CD4-positive, alpha-beta T cell treated with Interleukin-12 subunit alpha and Interleukin-12 subunit beta, for 1 hour (primary cell): ENCODE measurements around the gene PPP2R1B.
"Not testable (repeated sequence)": the region's sequence is repeated elsewhere in the genome, so short reads cannot be mapped to it uniquely, and the experiment has no call there.

Experiments used
- DNase-seq: peaks from one replicate; pipeline ENCODE4 v3.0.0-alpha.2; 2020

The PPP2R1B gene

DNA sequence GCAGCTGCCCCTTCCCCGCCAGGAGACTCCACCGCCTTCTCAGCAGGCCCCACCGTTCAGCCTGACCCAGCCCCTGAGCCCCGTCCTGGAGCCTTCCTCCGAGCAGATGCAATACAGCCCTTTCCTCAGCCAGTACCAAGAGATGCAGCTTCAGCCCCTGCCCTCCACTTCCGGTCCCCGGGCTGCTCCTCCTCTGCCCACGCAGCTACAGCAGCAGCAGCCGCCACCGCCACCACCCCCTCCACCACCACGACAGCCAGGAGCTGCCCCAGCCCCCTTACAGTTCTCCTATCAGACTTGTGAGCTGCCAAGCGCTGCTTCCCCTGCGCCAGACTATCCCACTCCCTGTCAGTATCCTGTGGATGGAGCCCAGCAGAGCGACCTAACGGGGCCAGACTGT lies 42.6 kb downstream of the PPP2R1B start:
- DNase-seq: no peak

DNA sequence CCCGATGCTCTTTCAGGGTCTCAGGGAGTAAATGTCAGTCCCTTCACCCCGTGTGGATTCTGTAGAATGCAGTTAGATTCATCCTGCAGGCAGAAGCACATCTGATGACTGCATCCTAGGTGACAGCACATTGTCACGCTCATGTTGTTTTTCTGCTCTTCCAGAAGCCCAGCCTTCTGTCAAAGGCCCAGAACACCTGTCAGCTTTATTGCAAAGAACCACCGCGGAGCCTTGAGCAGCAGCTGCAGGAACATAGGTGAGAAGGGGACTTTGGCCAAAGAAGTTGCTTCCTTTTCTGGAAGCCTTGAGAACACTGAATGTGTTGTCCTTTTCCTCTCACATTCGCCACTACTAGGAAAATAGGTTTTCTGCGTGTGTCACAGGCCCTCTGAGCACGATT lies 43.7 kb downstream of the PPP2R1B start:
- no peak for DNase-seq

DNA sequence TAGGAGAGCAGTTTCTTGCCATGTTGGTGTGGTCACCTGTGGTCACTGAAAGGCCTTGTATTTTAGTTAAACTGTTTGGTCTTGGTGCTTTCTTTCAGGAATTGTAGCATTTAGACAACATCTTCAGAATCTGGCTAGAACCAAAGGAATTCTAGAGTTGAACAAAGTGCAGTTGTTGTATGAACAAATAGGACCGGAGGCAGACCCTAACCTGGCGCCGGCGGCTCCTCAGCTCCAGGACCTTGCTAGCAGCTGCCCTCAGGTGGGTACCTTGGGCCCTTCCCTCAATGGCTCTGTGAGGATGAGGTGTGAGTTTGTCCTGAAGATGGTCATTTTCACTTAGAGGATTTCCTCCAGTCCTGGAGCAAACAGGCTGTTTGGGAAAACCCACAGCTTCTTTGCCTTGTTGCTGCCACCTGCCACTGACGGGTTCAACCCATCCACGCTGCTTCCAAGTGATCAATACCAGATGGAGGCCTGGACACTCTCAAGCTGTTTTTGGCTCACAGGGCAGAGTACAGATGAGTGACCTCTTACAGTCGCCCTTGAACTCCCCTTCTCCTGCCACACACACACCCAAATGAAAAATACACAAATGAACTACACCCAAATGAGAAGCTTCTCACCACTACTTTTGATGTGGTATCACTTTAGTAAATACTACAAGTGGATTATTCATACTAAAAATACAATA lies 45.2 kb downstream of the PPP2R1B start:
- no peak for DNase-seq

DNA sequence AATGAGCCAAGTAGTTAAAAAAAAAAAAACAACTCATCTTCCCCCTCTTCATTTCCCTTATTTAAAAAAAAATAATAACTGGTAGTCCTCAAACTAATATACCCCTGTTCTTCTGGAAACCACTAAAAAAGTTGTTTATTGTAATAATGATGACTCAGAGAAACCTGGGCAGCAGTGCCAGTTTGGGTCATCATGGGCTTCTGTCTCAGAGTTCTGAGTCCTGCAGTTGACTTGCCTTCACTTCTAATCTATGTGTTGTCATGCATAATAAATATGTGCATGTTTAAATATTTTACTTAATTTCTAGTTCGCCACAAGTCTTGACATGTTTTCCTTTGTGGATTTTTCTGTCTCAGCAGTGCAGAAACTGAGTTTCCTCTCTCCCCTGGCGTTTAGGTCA lies 46.8 kb downstream of the PPP2R1B start:
- DNase-seq: no peak

DNA sequence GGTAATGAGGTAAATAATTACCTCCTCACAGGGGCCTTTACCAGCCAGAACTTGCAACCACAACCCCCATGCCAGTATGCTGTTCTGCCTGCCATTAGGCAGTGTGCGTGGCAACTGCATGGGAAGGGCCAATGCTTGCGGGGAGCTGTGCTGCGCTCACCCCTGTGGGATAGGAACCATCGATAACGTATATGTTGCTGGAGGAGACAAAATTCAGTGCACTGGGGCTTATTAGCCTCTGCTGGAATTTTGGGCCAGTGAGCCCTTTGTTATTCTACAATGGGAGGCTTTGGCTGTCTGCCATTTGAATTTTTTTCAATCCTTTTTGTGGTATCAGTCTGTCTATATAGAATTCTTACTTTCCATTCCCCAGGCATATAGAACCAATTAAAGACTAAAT lies 47.3 kb downstream of the PPP2R1B start:
- no peak for DNase-seq

DNA sequence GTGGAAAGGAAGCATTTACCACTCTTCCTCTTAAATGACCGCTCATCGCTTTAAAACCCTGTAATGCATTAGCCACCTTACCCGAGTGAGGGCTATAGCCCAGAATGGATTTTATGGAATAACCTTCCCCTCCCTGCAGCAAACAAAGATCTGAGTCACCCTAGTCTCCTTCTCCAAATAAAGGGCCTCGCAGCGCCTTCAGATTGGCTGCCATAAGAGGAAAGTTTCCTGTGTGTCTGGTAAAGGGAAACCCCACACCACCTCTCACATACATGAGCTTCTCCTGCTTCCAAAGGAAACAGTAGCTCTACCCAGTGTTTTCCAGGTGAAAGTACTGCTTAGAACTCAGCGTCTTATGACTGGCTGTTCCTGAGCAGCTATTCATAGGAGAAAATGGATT lies 47.8 kb downstream of the PPP2R1B start:
- DNase-seq: no peak

DNA sequence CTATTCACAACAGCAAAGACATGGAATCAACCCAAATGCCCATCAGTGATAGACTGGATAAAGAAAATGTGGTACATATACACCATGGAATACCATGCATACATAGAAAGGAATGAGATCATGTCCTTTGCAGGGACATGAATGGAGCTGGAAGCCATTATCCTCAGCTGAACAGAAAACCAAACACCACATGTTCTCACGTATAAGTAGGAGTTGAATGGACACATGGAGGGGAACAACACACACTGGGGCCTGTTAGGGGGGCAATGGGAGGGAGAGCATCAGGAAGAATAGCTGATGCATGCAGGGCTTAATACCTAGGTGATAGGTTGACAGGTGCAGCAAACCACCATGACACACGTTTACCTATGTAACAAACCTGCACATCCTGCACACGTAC lies 48.5 kb downstream of the PPP2R1B start:
- not testable (repeated sequence) for DNase-seq

DNA sequence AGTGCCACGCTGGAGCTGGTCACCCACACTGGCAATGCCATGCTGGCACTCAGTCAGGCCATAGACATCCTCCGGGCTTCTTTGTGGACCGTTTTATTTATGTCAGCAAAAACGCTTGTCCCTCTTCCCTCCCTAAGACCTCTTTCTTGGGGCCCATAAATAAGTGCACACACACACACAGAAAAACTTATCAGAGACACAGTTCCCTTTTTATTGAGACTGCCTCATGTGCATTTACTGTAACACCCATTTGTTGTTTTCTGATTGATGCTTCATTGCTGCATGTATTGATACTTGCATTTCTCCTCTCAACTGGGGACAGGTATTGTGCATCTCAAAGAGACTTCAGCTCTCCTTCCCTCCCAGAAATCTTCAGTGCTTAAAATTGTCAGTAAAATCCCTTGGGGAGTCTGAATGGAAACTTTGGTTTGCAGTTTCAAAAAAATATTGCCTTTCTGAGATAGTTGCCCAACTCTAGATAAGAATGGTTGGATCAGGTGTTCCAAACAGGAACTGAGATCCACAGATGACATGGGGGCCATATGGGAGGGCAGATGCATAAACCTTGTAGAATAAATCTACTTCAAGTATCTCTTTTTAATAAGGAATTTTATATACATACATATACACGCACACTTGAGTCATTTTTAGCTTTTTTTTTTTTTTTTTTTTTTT lies 50.9 kb downstream of the PPP2R1B start:
- DNase-seq: no peak

DNA sequence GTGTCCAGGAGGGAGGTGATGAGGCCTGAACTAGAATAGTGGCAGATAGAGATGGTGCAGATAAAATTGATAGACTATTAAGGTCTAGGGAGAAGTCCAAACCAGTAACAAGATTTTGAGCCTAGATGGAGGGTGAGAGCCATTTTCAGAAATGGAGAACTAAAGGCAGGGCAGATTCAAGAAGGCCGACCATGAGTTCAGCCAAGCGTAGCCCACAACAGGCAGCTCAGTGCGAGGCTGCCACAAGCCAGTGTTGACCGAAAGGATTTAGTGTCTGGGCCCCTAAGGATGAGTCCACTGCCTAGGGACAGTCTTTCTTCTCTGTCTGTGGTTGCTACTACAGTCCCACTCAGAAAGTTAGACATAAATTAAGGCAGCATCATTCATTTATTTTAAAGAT lies 51.7 kb downstream of the PPP2R1B start:
- DNase-seq: no peak

DNA sequence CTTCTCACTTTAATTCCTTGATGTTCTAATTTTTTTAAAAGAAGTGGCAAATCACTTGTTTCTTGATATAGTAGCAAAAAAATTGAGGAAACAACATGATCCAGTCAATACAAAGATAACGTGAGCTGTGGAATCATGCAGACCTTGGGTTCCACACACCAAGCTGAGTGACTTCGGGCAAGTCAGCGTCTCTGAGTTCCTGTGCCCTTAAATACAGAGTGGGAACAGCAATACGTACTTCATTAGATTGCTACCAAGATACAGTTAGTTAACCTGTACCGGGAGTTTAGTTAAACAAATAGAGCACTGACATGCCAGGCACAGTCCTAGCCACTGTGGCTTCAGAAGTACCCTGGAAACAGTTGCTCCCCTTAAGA lies 58.5 kb downstream of the PPP2R1B start:
- DNase-seq: no peak

DNA sequence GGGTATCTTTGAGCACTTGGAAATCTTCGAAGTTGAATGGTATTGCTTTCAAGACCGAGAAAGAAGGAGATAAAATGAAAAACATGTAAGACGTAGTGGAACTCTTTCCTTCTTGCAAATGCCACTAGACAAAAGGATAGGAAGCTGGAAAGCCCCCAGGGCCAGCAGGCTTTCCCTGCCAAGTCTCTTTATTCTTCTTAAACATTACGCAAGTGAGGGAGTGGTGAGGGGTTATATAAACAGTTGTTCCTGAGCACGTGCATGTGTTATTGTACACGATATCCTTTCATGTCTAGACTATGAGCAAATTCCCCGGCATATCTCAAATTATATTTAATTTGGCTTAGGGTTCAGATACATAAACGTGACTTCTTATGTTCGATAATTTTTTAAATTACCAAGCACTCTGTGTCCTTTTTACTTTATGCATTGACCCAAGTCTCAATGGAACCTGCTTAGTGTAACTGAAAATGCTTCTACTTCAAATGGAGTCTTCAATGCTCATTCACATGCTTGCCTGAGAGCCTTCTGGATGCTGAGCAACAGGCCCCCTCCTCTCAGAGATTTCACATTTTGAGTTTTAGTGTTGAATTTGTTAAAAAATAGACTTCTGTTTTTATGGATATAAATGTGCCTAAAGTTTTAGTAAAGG lies 59.0 kb downstream of the PPP2R1B start:
- no peak for DNase-seq

DNA sequence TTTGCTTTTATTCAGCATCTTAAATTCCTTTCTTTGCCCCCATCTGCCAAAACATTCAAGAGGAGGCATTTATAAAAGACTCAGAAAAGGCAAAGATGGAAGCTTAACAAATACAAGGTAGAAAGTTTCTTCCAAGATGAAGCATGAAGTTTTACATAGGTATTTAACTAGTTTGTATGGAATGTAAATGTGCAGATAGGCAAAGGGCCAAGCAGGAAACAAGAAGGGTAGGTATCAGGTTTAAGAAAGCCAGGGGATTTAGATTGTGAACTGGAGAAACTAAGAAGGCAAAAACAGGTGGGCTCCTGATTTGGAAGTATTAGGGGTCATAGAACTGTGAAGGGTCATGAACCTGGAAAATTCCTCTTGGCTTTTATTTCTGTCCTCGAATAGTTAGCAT lies 62.6 kb downstream of the PPP2R1B start:
- DNase-seq: no peak

DNA sequence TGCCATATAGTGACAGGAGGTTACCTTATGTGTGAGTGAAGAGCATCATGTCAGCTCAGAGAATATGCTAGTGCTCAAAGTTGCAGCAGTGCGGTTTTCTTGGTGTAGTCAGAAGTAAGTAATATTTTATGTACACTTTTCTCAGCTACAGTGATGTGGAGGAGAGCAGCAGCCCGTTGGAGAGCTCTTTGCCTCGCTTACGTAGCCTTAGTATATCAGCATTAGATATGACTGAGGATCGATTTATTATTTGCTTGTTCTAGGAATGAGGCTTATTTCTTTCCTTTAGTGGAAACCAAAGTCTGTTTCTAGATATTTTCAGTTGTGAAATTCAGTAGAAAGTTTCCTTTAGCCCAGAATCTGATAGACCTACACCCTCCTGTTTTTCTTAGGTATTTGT lies 63.6 kb downstream of the PPP2R1B start:
- DNase-seq: no peak

DNA sequence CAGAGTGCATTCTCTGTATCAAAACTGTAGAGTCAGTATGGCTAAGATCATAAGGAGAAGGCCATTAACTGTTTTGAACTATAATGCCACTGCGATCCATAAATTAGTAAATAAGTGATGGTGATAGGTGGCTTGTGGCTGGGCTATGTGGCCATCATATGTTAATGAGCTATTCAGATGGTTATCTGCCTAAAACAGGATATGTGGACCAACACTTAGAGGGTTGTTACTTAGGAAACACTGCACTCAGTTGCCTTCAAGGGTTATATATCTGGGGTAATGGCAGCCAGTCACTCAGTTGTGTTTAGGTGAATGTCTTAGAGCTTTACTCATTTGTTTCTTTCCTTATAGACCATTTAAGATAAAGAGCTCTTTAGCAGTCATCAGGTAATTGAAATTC lies 66.0 kb downstream of the PPP2R1B start:
- no peak for DNase-seq

DNA sequence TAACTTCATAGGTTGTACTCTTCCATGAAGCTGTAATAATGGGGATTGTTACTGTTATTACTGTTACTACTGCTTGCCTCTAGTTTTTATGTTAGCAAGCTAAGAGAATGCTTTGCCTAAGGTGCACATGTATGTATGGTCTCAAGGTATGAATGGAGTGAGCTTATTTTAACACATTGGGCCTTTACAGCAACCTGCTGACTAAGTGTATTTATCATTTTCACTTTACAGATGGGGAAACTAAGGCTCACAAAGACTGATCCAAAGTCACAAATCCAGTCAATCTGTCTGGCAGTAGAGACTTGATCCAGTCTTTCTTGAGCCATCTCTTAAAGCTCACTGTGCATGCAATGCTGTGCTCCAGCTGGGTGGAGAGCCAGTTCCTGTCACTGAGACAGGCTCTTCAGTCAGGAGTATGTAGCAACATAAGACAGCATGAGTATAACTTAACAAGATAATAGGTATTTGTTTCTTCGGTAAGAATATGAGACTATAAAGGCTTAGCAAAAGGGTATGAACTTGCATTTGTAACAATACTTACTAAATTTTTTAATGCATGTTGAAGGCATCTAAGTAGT lies 66.5 kb downstream of the PPP2R1B start:
- no peak for DNase-seq

DNA sequence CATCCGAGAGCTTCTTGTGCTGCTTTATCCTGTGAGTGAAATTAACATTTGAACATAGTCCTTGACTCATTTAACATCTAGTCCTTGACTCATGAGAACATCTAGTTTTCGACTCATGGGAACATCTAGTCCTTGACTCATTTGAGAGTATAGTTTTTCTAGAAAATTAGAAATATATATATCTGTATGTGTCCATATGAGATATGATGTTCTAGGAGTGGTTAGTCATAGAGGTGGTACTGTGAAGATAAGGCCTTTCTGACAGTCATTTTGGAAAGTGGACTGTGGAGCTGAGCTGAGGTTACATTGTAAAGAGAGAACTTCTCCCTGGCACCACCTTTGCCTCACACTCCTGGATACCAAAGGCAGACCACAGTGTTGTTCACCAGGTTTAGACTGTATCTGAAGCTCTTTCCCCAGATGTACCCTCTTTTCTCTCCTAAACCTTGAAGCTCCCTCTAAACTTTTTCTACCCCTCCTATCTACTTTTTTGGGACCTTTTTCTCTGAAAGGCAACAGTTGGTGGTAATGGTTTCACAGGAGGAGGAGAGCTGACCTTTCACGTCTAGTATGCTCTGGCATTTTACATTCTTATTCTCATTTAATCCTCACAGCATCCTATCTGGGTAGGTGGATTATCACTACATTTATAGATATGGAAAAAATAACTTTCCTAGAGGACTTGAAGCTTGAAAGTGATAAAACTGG lies 67.2 kb downstream of the PPP2R1B start:
- no peak for DNase-seq

DNA sequence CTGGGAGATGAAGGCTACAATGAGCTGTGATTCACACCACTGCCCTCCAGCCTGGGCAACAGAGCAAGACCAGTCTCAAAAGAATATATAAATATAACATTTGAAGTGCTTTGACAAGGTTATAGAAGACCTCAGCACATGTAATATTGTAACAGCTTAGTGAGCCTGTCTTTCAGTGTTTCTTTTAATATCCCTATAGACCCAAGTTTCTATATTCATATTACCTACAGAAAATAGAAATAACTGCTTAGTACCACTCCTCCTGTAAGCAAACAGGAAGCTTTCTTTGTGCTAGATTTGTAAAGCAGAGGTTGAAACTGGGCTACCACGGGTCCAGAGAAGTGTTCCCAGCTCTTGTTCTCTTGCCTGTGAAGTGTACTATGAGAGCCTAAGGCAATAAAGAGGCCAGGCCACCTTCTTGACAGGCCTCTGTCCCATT lies 68.2 kb downstream of the PPP2R1B start:
- DNase-seq: no peak

DNA sequence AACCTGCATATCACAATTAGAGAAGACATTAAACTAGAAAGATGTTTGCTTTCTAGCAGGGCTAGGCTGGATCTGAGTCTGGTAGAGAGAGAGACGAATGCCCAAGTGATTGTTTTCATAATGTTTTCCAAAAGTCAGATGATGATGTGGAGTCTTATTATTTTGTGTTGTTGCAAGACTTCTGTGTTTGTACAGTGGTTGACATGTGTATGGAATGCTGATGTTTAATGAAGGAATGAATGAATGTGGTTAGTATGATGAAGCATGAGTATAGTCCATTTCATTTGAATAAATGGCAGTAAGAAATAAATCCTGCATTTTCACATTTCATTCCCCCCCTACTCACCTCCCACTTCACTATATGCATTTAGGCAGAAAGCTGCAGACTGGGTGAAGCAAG lies 69.6 kb downstream of the PPP2R1B start:
- no peak for DNase-seq

DNA sequence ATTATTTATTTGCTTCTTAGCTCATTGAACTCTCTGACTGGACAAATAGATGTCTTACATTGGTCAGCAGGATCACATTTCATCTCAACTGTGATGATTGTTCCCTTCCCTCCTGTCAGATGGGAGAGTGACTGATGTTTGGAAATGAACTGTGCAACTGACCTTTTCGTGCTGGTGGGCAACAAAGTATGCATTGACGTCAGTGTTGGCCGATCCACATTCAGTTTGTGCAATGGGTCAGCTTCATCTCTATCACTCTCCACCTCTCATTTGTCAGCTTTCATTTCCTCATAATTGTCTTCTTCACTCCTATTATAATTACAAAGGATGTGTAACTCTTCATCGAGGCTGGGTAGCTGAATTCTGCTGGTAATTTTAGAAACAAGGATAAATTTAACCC lies 71.3 kb downstream of the PPP2R1B start:
- DNase-seq: no peak

DNA sequence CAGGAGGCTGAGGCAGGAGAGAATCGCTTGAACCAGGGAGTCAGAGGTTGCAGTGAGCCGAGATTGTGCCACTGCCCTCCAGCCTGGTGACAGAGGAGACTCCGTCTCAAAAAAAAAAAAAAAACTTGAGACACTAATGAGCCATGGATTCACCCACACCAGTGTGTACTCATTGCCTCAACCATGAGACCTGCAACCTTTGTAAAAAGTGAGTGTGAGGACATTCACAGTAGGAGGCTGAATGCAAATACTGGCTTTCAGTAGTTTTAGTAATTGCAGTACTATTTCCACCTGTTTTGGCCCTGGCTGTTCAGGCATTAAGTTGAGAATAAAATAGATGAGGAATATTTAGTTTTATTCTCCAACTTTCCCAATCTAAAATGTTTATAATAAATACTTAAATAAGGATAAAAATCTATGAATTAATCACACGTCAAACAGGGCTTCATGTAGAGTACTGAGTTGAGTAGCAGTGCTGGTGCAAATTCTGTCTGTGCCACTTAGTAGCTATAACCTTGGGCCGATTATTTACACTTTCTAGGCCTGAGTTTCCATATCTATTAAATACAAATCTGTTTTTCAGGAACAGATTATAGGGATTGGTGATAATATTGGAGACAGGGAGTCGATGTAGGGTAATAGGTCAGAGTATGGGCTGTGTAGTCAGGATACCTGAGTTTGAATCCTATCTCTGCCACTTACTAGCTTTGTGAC lies 72.8 kb downstream of the PPP2R1B start:
- no peak for DNase-seq

DNA sequence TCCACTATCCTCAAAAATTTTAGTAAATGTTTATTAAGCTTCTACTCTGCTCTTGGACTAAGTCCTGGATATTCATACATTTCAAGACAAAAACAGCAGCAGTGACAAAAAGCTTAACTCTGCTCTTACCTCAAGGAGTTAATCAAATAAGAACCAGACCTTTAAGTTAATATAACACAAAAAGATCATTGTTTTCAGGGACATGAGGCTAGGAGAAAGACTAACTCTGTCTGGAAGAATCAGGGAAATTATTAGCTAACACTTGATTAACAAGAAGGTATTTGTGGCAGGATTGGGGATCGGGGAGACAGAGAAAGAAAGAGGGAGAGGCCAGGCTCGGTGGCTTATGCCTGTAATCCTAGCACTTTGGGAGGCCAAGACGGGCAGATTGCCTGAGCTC lies 74.4 kb downstream of the PPP2R1B start:
- DNase-seq: no peak

DNA sequence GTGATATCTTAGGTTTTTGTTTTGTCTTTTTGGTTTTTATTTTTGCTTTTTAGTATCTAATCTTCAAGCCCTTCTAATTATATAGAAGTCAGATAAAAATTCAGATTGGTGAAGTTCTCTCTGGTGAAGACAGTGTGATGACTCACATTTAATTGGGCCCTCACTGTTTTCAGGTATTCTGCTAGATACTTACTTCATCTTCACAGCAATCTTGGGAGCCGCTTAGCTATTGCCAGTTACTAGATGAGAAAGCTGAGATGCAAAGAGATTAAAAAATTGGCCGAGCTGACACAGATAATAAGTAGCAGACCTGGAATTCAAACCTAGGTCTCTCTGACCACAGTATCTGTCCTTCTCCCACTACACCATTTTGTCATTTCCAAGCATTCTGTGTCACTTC lies 75.0 kb downstream of the PPP2R1B start:
- no peak for DNase-seq

DNA sequence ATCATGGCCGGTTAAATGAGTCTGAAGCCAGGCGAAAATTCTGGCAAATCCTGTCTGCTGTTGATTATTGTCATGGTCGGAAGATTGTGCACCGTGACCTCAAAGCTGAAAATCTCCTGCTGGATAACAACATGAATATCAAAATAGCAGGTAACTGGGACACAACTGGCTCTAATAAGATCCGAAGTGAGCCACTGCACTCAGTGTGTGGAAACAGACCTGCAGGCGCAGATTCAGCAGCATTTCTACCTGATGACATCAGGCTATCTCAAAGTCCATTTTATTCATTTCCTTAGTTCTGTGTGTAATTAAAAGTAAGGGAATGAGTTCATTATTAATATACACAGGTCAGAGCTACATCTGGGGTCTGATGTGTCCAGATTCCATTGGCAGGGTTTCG lies 78.2 kb downstream of the PPP2R1B start:
- no peak for DNase-seq
